Endothelial cell of umbilical vein (primary cell): ENCODE results near the gene ADCYAP1R1. TPM values are rescaled to one million over a fixed set of nuclear protein-coding genes. Genes with fewer than 3 reads are reported as not detected.

Experiments
- BruUV-seq: library from RNA; stranded (reverse); fragments of 400-500 nt; replicated peaks from 2 replicates; lab custom pipeline; 2021; lab: Mats Ljungman, UMichigan
- CTCF ChIA-PET: fragments of 300-600, 350-600 bp; sonication (Branson Sonifier 250); formaldehyde crosslinking; loops from one replicate; lab custom pipeline; 2021; ENCODE audit warnings: antibody characterized with exemption, inconsistent platforms; lab: Charles Lee
- POLR2A ChIA-PET: fragments of 300-600, 350-600 bp; sonication (Branson Sonifier 250); formaldehyde crosslinking; loops from one replicate; lab custom pipeline; 2021; ENCODE audit warnings: antibody characterized with exemption, inconsistent platforms; lab: Charles Lee
- DNase-seq: peaks from one replicate; pipeline ENCODE4 v3.0.0-alpha.2; 2011; ENCODE audit warnings: low read depth, low spot score
- FAIRE-seq: peaks from 2 replicates; lab custom pipeline; 2011; peaks lifted over from hg19 to GRCh38; lab: Jason Lieb, UNC
- H2AFZ ChIP-seq: 2 replicates; pipeline ENCODE4 v1.6.0; 2012; ENCODE audit warnings: low read depth, low read length, control low read depth, inconsistent platforms
- H3K27ac ChIP-seq: 2 replicates; pipeline ENCODE4 v1.5.1; 2011; ENCODE audit warnings: low read depth, mild to moderate bottlenecking, control low read depth, low read length, moderate library complexity; ENCODE audit not compliant: insufficient read depth
- H3K27me3 ChIP-seq, 2 experiments: 2 replicates each; pipeline versions ENCODE4 v1.6.0 to v1.6.1; 2011; ENCODE audit warnings: low read length in 2 of 2, mixed read lengths in 1 of 2; ENCODE audit not compliant: control insufficient read depth in 2 of 2, insufficient read depth in 2 of 2
- H3K36me3 ChIP-seq, 2 experiments: 2 replicates in 1 of 2; 3 replicates in 1 of 2; pipeline ENCODE4 v1.5.1; 2011; ENCODE audit warnings: low read length in 2 of 2, mild to moderate bottlenecking in 1 of 2, moderate library complexity in 1 of 2; ENCODE audit not compliant: control insufficient read depth in 2 of 2, insufficient read depth in 2 of 2; ENCODE audit errors: extremely low read depth in 1 of 2
- H3K4me1 ChIP-seq: 3 replicates; pipeline ENCODE4 v1.5.1; 2011; ENCODE audit warnings: mild to moderate bottlenecking, low read length; ENCODE audit not compliant: control insufficient read depth, insufficient read depth; ENCODE audit errors: extremely low read depth
- H3K4me2 ChIP-seq: 2 replicates; pipeline ENCODE4 v1.6.1; 2011; ENCODE audit warnings: low read length, control low read depth, mixed read lengths; ENCODE audit not compliant: insufficient read depth
- H3K4me3 ChIP-seq, 3 experiments: fragments of 200-600 bp in 1 of 3; sonication (generic), shearing (Covaris generic) in 1 of 3; replicated peaks in 1 of 3; 2 replicates each; pipeline ENCODE4 v1.5.1; 2011 to 2016; ENCODE audit warnings: control low read depth in 3 of 3, low read length in 3 of 3, mild to moderate bottlenecking in 2 of 3, inconsistent platforms in 1 of 3, low read depth in 1 of 3, moderate library complexity in 1 of 3; ENCODE audit not compliant: insufficient read depth in 1 of 3
- H3K79me2 ChIP-seq: 2 replicates; pipeline ENCODE4 v1.6.0; 2012; ENCODE audit warnings: low read length, inconsistent platforms; ENCODE audit not compliant: control insufficient read depth, insufficient read depth
- H3K9ac ChIP-seq: replicated peaks from 2 replicates; pipeline ENCODE3; 2011; ENCODE audit warnings: low read length, control low read depth; ENCODE audit not compliant: insufficient read depth; ENCODE audit errors: extremely low read depth
- H3K9me1 ChIP-seq: replicated peaks from 3 replicates; pipeline ENCODE4 v1.6.0; 2011; ENCODE audit warnings: mild to moderate bottlenecking, low read length; ENCODE audit not compliant: control insufficient read depth, insufficient read depth; ENCODE audit errors: extremely low read depth
- H3K9me3 ChIP-seq: replicated peaks from 2 replicates; pipeline ENCODE4 v1.5.1; 2012; ENCODE audit warnings: low read length, inconsistent platforms; ENCODE audit not compliant: control insufficient read depth, insufficient read depth
- H4K20me1 ChIP-seq: replicated peaks from 2 replicates; pipeline ENCODE3; 2011; ENCODE audit warnings: mild to moderate bottlenecking, low read length; ENCODE audit not compliant: control insufficient read depth, insufficient read depth; ENCODE audit errors: extremely low read depth
- CTCF ChIP-seq, 2 donors: IDR thresholded peaks; 1 replicate in 1 of 2; 2 replicates in 1 of 2; pipeline ENCODE4 v1.5.1; 2011; ENCODE audit warnings: low read length in 2 of 2, mild to moderate bottlenecking in 2 of 2, moderate library complexity in 2 of 2, control low read depth in 1 of 2, inconsistent platforms in 1 of 2, low read depth in 1 of 2; ENCODE audit not compliant: insufficient read depth in 1 of 2; ENCODE audit errors: extremely low read depth in 1 of 2
- EZH2 ChIP-seq: IDR thresholded peaks from 2 replicates; pipeline ENCODE4 v1.6.1; 2012; ENCODE audit warnings: borderline replicate concordance, low read depth, mild to moderate bottlenecking, moderate library complexity, low read length, inconsistent platforms; ENCODE audit not compliant: severe bottlenecking
- FOS ChIP-seq: IDR thresholded peaks from 2 replicates; pipeline ENCODE4 v1.6.1; 2011; ENCODE audit warnings: mild to moderate bottlenecking, low read length, moderate library complexity, borderline replicate concordance; ENCODE audit not compliant: insufficient read depth
- GATA2 ChIP-seq: IDR thresholded peaks from 2 replicates; pipeline ENCODE4 v1.7.0; 2011; ENCODE audit warnings: low read depth, mild to moderate bottlenecking, moderate library complexity, mixed read lengths, low read length; ENCODE audit not compliant: insufficient read length, insufficient read depth
- JUN ChIP-seq: IDR thresholded peaks from 2 replicates; pipeline ENCODE4 v1.6.1; 2011; ENCODE audit warnings: borderline replicate concordance, low read depth; ENCODE audit not compliant: insufficient read length, insufficient read depth
- MAX ChIP-seq: IDR thresholded peaks from 2 replicates; pipeline ENCODE4 v1.6.1; 2011; ENCODE audit not compliant: insufficient read depth, insufficient read length
- MYC ChIP-seq: IDR thresholded peaks from one replicate; pipeline ENCODE4 v1.6.1; 2011; ENCODE audit warnings: mild to moderate bottlenecking, low read depth, low read length
- POLR2A ChIP-seq: IDR thresholded peaks from 2 replicates; pipeline ENCODE4 v1.6.1; 2012; ENCODE audit warnings: low read depth, mild to moderate bottlenecking, control low read depth, low read length
- POLR2AphosphoS5 ChIP-seq: IDR thresholded peaks from 2 replicates; pipeline ENCODE4 v1.6.1; 2012; ENCODE audit warnings: low read depth, mild to moderate bottlenecking, control low read depth, low read length, moderate library complexity; ENCODE audit not compliant: insufficient read depth
- dilution Hi-C: fragments of 300-500 bp; cut with MboI; formaldehyde crosslinking; loops from one replicate; pipeline ENCODE4 v1.15.0; 2019; ENCODE audit warnings: low sequenced_read_pairs; ENCODE audit not compliant: extremely low pct_ligation_motif_present
- intact Hi-C: fragments of 100-400 bp; cut with micrococcal nuclease; formaldehyde crosslinking; loops from one replicate; pipeline ENCODE4 v1.10.0; 2022
- polyA plus RNA-seq, 4 experiments: library from polyadenylated mRNA; depleted of rRNA in 3 of 4; stranded (reverse) in 3 of 4; unstranded in 1 of 4; fragments of >200 nt; gene quantifications; 2 replicates each; pipeline versions ENCODE4 v1.2.1 to v1.2.3, GENCODE V29; 2011 to 2012; ENCODE audit warnings: missing spikeins in 1 of 4
- total RNA-seq: library from RNA; stranded (reverse); gene quantifications from 2 replicates; pipeline ENCODE4 v1.2.3, GENCODE V29; 2021

Gene ADCYAP1R1
- total and polyA plus RNA-seq, 2 donors (not counting 3 experiments of a cell fraction or from before 2014, with no cell fraction given): 0.04 TPM; not detected in 1

GRCh38 chr7:31027161-31027965, 24.7 kb upstream of the ADCYAP1R1 start:
- H2AFZ ChIP-seq: no peak overlapping the region
- H3K79me2 ChIP-seq: no peaks in the 10 kb centered on the region
- H3K27ac ChIP-seq: no peak overlapping the region
- DNase-seq (no peak), FAIRE-seq (no peak)
- ChIA-PET POLR2A (no interaction called here), CTCF (interaction anchor here (1.0 to 3.6 kb wide), 3 partner anchors 13 to 95 kb away, joined by 4 to 15 read pairs (median 14); no protein-coding TSS in a partner anchor)
- dilution Hi-C loops: no loop called here
- no peak overlapping the region for H3K4me3 ChIP-seq
- no peak overlapping the region for H3K9ac ChIP-seq
- H4K20me1 ChIP-seq: no peaks in the 10 kb centered on the region
- no peaks in the 10 kb centered on the region for H3K9me3 ChIP-seq
- no peak overlapping the region for H3K4me2 ChIP-seq
- no peaks in the 10 kb centered on the region for H3K9me1 ChIP-seq
- TF ChIP-seq POLR2AphosphoS5 (no peak), MYC (no peak), MAX (no peak), FOS (no peak), EZH2 (no peak), GATA2 (no peak), JUN (no peak), CTCF (IDR thresholded peaks at IDR 0.05; ENCODE audit: extremely low read depth in 1 of 2, insufficient read depth in 1 of 2, low read depth in 1 of 2, low read length in 2 of 2) (no peak), POLR2A (no peak)
- BruUV-seq: no TSS peak
- intact Hi-C loops: no loop called here
- no peaks in the 10 kb centered on the region for H3K36me3 ChIP-seq
- H3K4me1 ChIP-seq: no peaks in the 10 kb centered on the region
- peaks cover 0 to 5% of the 10 kb centered on the region in 2 experiments for H3K27me3 ChIP-seq
